K562 (cell line): ENCODE measurements around the gene PRR7. TPM values are rescaled to one million over a fixed set of nuclear protein-coding genes. Genes with fewer than 3 reads are reported as not detected.

Source experiments
- ATAC-seq: fragments of 200-7000 bp; cut with Tn5 transposase; 3 replicates; pipeline ENCODE4 v1.9.1; 2020; ENCODE audit warnings: moderate library complexity
- BruUV-seq: library from RNA; stranded (reverse); fragments of 400-500 nt; replicated peaks from 2 replicates; lab custom pipeline; 2021; lab: Mats Ljungman, UMichigan
- CTCF ChIA-PET: fragments of 300-600 bp; formaldehyde crosslinking; extraction: SDS; loops from one replicate; lab custom pipeline; 2021; ENCODE audit warnings: low intra/inter-chr PET ratio; lab: Yijun Ruan, JAX
- POLR2A ChIA-PET: fragments of 300-600, 350-650 bp; sonication (Branson Sonifier 250); formaldehyde crosslinking; extraction: SDS; loops from one replicate; lab custom pipeline; 2021; ENCODE audit warnings: antibody characterized with exemption, inconsistent platforms; lab: Yijun Ruan, JAX
- DNase-seq, 4 experiments: peaks; one replicate each; pipeline versions ENCODE4 v3.0.0 to v3.0.0-alpha.2; 2011 to 2018; ENCODE audit warnings: low spot score in 3 of 4, mixed read lengths in 3 of 4; ENCODE audit errors: extremely low read depth in 1 of 4
- FAIRE-seq: peaks from 2 replicates; lab custom pipeline; 2011; peaks lifted over from hg19 to GRCh38; lab: Jason Lieb, UNC
- H2AFZ ChIP-seq: 2 replicates; pipeline ENCODE4 v1.6.0; 2011; ENCODE audit warnings: low read depth, low read length, control low read depth, inconsistent platforms
- H3K27ac ChIP-seq: fragments of 200-600 bp; 3 replicates; pipeline ENCODE4 v1.8.0; 2011; ENCODE audit warnings: low read depth, mild to moderate bottlenecking, control low read depth, inconsistent platforms, low read length, moderate library complexity, mixed read lengths; ENCODE audit errors: extremely low read depth
- H3K27me3 ChIP-seq, 2 experiments: fragments of 300-600 bp in 1 of 2; 2 replicates in 1 of 2; 3 replicates in 1 of 2; pipeline versions ENCODE4 v1.6.0 to v1.8.0; 2011; ENCODE audit warnings: inconsistent platforms in 2 of 2, low read length in 2 of 2, mild to moderate bottlenecking in 1 of 2, mixed read lengths in 1 of 2, moderate library complexity in 1 of 2; ENCODE audit not compliant: control insufficient read depth in 2 of 2, insufficient read depth in 2 of 2
- H3K36me3 ChIP-seq: fragments of 300-600 bp; 3 replicates; pipeline ENCODE4 v1.8.0; 2011; ENCODE audit warnings: mild to moderate bottlenecking, low read length, inconsistent platforms; ENCODE audit not compliant: control insufficient read depth, insufficient read depth
- H3K4me1 ChIP-seq, 2 experiments: fragments of 200-600 bp in 1 of 2; replicated peaks in 1 of 2; 2 replicates in 1 of 2; 3 replicates in 1 of 2; pipeline versions ENCODE4 v1.5.1 to v1.8.0; 2011; ENCODE audit warnings: inconsistent platforms in 2 of 2, low read length in 2 of 2, mild to moderate bottlenecking in 1 of 2, mixed read lengths in 1 of 2, moderate library complexity in 1 of 2; ENCODE audit not compliant: control insufficient read depth in 2 of 2, insufficient read depth in 2 of 2
- H3K4me2 ChIP-seq: 2 replicates; pipeline ENCODE4 v1.6.1; 2011; ENCODE audit warnings: low read length, control low read depth, inconsistent platforms, mixed read lengths; ENCODE audit not compliant: insufficient read depth
- H3K4me3 ChIP-seq: fragments of 200-600 bp; sonication (generic), shearing (Covaris generic); 2 replicates; pipeline ENCODE4 v1.5.1; 2016; ENCODE audit warnings: control low read depth, inconsistent platforms
- H3K79me2 ChIP-seq: fragments of 200-600 bp; 3 replicates; pipeline ENCODE4 v1.8.0; 2011; ENCODE audit warnings: low read length, inconsistent platforms; ENCODE audit not compliant: control insufficient read depth, insufficient read depth
- H3K9ac ChIP-seq, 2 experiments: 2 replicates each; pipeline versions ENCODE4 v1.6.0 to v1.6.1; 2011; ENCODE audit warnings: low read depth in 2 of 2, low read length in 2 of 2, control low read depth in 1 of 2, inconsistent platforms in 1 of 2, mild to moderate bottlenecking in 1 of 2, mixed read lengths in 1 of 2; ENCODE audit not compliant: insufficient read depth in 1 of 2
- H3K9me1 ChIP-seq: one replicate; pipeline ENCODE4 v1.6.0; 2011; ENCODE audit warnings: inconsistent platforms, mild to moderate bottlenecking, low read length, moderate library complexity; ENCODE audit not compliant: control insufficient read depth, insufficient read depth
- H3K9me3 ChIP-seq: replicated peaks from 2 replicates; pipeline ENCODE4 v1.5.1; 2011; ENCODE audit warnings: low read depth, low read length, inconsistent platforms; ENCODE audit not compliant: control insufficient read depth, insufficient read depth
- H4K20me1 ChIP-seq: replicated peaks from 2 replicates; pipeline ENCODE4 v1.6.1; 2011; ENCODE audit warnings: low read length, inconsistent platforms, mixed read lengths; ENCODE audit not compliant: control insufficient read depth, insufficient read depth
- PCBP1 ChIP-seq: fragments of 200-400 bp; formaldehyde crosslinking; IDR thresholded peaks from 2 replicates; pipeline ENCODE4 v1.6.1; 2018; ENCODE audit warnings: mild to moderate bottlenecking, low read depth, low read length; ENCODE audit not compliant: poor library complexity, severe bottlenecking
- POLR2G ChIP-seq: fragments of 200-400 bp; formaldehyde crosslinking; IDR thresholded peaks from 2 replicates; pipeline ENCODE4 v1.6.1; 2017; ENCODE audit warnings: low read depth, mild to moderate bottlenecking, antibody characterized with exemption, low read length, moderate library complexity
- RBFOX2 ChIP-seq: fragments of 200-400 bp; formaldehyde crosslinking; IDR thresholded peaks from 2 replicates; pipeline ENCODE4 v1.6.1; 2017; ENCODE audit warnings: low read depth, mild to moderate bottlenecking, low read length, moderate library complexity
- RBM22 ChIP-seq: fragments of 200-400 bp; formaldehyde crosslinking; IDR thresholded peaks from 2 replicates; pipeline ENCODE4 v1.6.1; 2018; ENCODE audit warnings: low read length, low read depth; ENCODE audit not compliant: poor library complexity, severe bottlenecking
- U2AF2 ChIP-seq: fragments of 200-400 bp; formaldehyde crosslinking; optimal IDR thresholded peaks from 2 replicates; pipeline ENCODE3; 2017; ENCODE audit warnings: low read depth, mild to moderate bottlenecking, low read length
- WGBS: fragments of 100-300 bp; shearing (Covaris generic); methylation state at CpG from one replicate; pipeline ENCODE4 v1.1.6; 2016; ENCODE audit warnings: low coverage, mixed read lengths; ENCODE audit not compliant: insufficient coverage; ENCODE audit errors: missing lambda C conversion rate; 5-methylcytosine and 5-hydroxymethylcytosine counted together
- in situ Hi-C: fragments of 300-500 bp; cut with MboI; formaldehyde crosslinking; loops from 4 replicates; pipeline ENCODE4 v1.15.0; 2018; ENCODE audit warnings: inconsistent platforms, mixed read lengths
- intact Hi-C: fragments of 100-400 bp; cut with micrococcal nuclease; formaldehyde crosslinking; loops from 2 replicates; pipeline ENCODE4 v1.14.2; 2022
- polyA plus RNA-seq, 8 experiments: library from polyadenylated mRNA; depleted of rRNA in 4 of 8; stranded (reverse) in 5 of 8; unstranded in 3 of 8; fragments of >200 nt; fragmentation: Nextera tagmentation in 2 of 8; fragmentation: Illumina TruSeq in 1 of 8; extraction: Ambion mirVana in 2 of 8; extraction: Trizol in 1 of 8; gene quantifications; 2 replicates each; pipeline versions ENCODE4 v1.2.1 to v1.2.3, GENCODE V29; 2011 to 2014; ENCODE audit warnings: inconsistent platforms in 1 of 8, missing spikeins in 1 of 8
- total RNA-seq, 7 experiments: library from RNA; depleted of rRNA in 6 of 7; stranded (reverse); fragments of >200 nt in 6 of 7; fragmentation: Illumina TruSeq in 2 of 7; extraction: Trizol in 2 of 7; gene quantifications; 2 replicates each; pipeline versions ENCODE4 v1.2.1 to v1.2.3, GENCODE V29; 2011 to 2021; ENCODE audit warnings: low replicate concordance in 1 of 7

The PRR7 gene
- total and polyA plus RNA-seq, 9 of the 15 experiments (the other 6 are each of a cell fraction or from before 2014, with no cell fraction given): 0.80 to 11.3 (median 10.4) TPM; not detected in 4

DNA sequence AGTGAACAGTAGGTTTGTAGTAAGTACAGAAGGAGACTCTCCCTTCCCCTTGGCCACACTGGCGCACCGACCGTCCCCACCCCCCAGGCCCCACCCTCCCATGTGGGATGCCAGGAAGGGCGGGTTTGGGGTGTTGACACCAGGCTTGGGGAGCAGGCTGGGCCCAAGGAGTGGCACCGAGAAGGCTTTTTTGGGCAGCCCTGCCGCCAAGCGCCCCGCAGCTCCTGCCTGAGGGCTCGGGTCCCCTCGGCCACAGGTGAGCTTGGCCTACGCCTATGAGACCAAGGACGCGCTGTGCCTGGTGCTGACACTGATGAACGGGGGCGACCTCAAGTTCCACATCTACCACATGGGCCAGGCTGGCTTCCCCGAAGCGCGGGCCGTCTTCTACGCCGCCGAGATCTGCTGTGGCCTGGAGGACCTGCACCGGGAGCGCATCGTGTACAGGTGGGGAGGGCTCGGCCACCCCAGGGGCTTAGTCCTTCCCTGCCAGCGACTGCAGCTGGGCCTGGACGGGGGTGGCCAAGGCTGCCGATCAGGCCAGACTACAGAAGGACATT lies 12.9 kb upstream of the PRR7 start:
- POLR2A ChIA-PET: interaction anchor here (0.6 to 10.8 kb wide), 7 partner anchors 11 to 103 kb away, joined by 3 to 210 read pairs (median 4); partner anchors contain the start of gene PRR7
- FAIRE-seq (no peak), ATAC-seq (no peak), DNase-seq (no peak)
- Histone ChIP-seq H3K79me2 (peaks cover 28% of the 10 kb centered on the region), H3K9me1 (no peaks in the 10 kb centered on the region), H2AFZ (no peak overlapping the region), H3K4me1 (peaks cover 10 to 48% of the 10 kb centered on the region in 2 experiments), H3K4me2 (no peak overlapping the region), H3K4me3 (no peak overlapping the region), H3K9ac (peak overlapping the region in 1 of 2 experiments; percentile 33; a peak in 1 of 4 replicates), H3K27ac (no peak overlapping the region), H3K9me3 (no peaks in the 10 kb centered on the region), H3K27me3 (no peaks in the 10 kb centered on the region), H4K20me1 (peaks cover 12% of the 10 kb centered on the region; the same call in 1 of the 2 replicates), H3K36me3 (peaks cover 99% of the 10 kb centered on the region; the same call in 2 of the 3 replicates)
- in situ Hi-C loops (no loop called here), intact Hi-C loops (no loop called here)
- BruUV-seq: no TSS peak
- TF ChIP-seq RBM22: peak; percentile 78
- TF ChIP-seq RBFOX2: peak; percentile 58
- TF ChIP-seq U2AF2: no peak
- peak; percentile 46 for TF ChIP-seq PCBP1
- peak; percentile 72 for TF ChIP-seq POLR2G
- WGBS: 95% methylated on average over 18 of the region's 29 CpGs
- CTCF ChIA-PET: no interaction called here
